Measurements from ENCODE around the gene UXT.

- no peak for TF ChIP-seq POLR2A (IDR thresholded peaks at IDR 0.05)
- TF ChIP-seq, protein P1, sequence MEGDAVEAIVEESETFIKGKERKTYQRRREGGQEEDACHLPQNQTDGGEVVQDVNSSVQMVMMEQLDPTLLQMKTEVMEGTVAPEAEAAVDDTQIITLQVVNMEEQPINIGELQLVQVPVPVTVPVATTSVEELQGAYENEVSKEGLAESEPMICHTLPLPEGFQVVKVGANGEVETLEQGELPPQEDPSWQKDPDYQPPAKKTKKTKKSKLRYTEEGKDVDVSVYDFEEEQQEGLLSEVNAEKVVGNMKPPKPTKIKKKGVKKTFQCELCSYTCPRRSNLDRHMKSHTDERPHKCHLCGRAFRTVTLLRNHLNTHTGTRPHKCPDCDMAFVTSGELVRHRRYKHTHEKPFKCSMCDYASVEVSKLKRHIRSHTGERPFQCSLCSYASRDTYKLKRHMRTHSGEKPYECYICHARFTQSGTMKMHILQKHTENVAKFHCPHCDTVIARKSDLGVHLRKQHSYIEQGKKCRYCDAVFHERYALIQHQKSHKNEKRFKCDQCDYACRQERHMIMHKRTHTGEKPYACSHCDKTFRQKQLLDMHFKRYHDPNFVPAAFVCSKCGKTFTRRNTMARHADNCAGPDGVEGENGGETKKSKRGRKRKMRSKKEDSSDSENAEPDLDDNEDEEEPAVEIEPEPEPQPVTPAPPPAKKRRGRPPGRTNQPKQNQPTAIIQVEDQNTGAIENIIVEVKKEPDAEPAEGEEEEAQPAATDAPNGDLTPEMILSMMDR (IDR thresholded peaks at IDR 0.05): no peak
Observed at GRCh38 chrX:47697181-47697580, 38.2 kb upstream of the UXT start.
